ENCODE measurements around the gene OR6C76.
"Not testable (repeated sequence)": the region's sequence is repeated elsewhere in the genome, so short reads cannot be mapped to it uniquely, and the experiment has no call there.

OR6C76 gene

GRCh38 chr12:55416961-55417360 lies 9.1 kb upstream of the OR6C76 start:
- TF ChIP-seq CTCF (IDR thresholded peaks at IDR 0.05; ENCODE audit: low read depth, low read length) = no peak
- TF ChIP-seq EZH2phosphoT487 (IDR thresholded peaks at IDR 0.05; ENCODE audit: low read depth) = no peak
- Histone ChIP-seq H3K9me3 (ENCODE audit: insufficient read depth, low read length) (no peaks in the 10 kb centered on the region), H3K27me3 (ENCODE audit: low read depth, low read length) (no peaks in the 10 kb centered on the region), H3K4me2 (ENCODE audit: low read length) (no peak overlapping the region), H2AFZ (ENCODE audit: low read depth, low read length) (no peak overlapping the region), H3K79me2 (ENCODE audit: low read length) (no peaks in the 10 kb centered on the region), H4K20me1 (ENCODE audit: insufficient read depth, low read length) (no peaks in the 10 kb centered on the region), H3K9ac (ENCODE audit: low read length) (no peak overlapping the region), H3K36me3 (replicated peaks; ENCODE audit: low read depth, low read length) (no peaks in the 10 kb centered on the region), H3K4me1 (ENCODE audit: low read length) (no peaks in the 10 kb centered on the region), H3K4me3 (ENCODE audit: low read length) (no peak overlapping the region), H3K27ac (ENCODE audit: low read length) (no peak overlapping the region)

GRCh38 chr12:55420307-55420962 lies 5.6 kb upstream of the OR6C76 start:
- Histone ChIP-seq H3K4me3 (ENCODE audit: low read length) (no peak overlapping the region), H3K4me2 (ENCODE audit: low read length) (no peak overlapping the region), H3K9me3 (ENCODE audit: insufficient read depth, low read length) (no peaks in the 10 kb centered on the region), H3K27me3 (ENCODE audit: low read depth, low read length) (no peaks in the 10 kb centered on the region), H3K9ac (ENCODE audit: low read length) (no peak overlapping the region), H4K20me1 (ENCODE audit: insufficient read depth, low read length) (no peaks in the 10 kb centered on the region), H3K36me3 (replicated peaks; ENCODE audit: low read depth, low read length) (no peaks in the 10 kb centered on the region), H3K27ac (ENCODE audit: low read length) (no peak overlapping the region), H2AFZ (ENCODE audit: low read depth, low read length) (no peak overlapping the region), H3K4me1 (ENCODE audit: low read length) (no peaks in the 10 kb centered on the region), H3K79me2 (ENCODE audit: low read length) (no peaks in the 10 kb centered on the region)
- TF ChIP-seq EZH2phosphoT487 (IDR thresholded peaks at IDR 0.05; ENCODE audit: low read depth) = no peak
- no peak for TF ChIP-seq CTCF (IDR thresholded peaks at IDR 0.05; ENCODE audit: low read depth, low read length)

- no peak overlapping the region for H3K4me2 ChIP-seq (ENCODE audit: low read length)
- H3K4me3 ChIP-seq (ENCODE audit: low read length) = no peak overlapping the region
- H3K4me1 ChIP-seq (ENCODE audit: low read length) = no peaks in the 10 kb centered on the region
- no peaks in the 10 kb centered on the region for H3K79me2 ChIP-seq (ENCODE audit: low read length)
- no peaks in the 10 kb centered on the region for H3K9me3 ChIP-seq (ENCODE audit: insufficient read depth, low read length)
- no peak overlapping the region for H3K9ac ChIP-seq (ENCODE audit: low read length)
- H2AFZ ChIP-seq (ENCODE audit: low read depth, low read length) = no peak overlapping the region
- no peak overlapping the region for H3K27ac ChIP-seq (ENCODE audit: low read length)
- no peak for TF ChIP-seq EZH2phosphoT487 (IDR thresholded peaks at IDR 0.05; ENCODE audit: low read depth)
- no peak for TF ChIP-seq CTCF (IDR thresholded peaks at IDR 0.05; ENCODE audit: low read depth, low read length)
- H3K36me3 ChIP-seq (replicated peaks; ENCODE audit: low read depth, low read length) = no peaks in the 10 kb centered on the region
- no peaks in the 10 kb centered on the region for H4K20me1 ChIP-seq (ENCODE audit: insufficient read depth, low read length)
- no peaks in the 10 kb centered on the region for H3K27me3 ChIP-seq (ENCODE audit: low read depth, low read length)
These were observed 2.5 kb downstream of the OR6C76 start for GRCh38 chr12:55428331-55429243.

- not testable (repeated sequence) for H3K9ac ChIP-seq (ENCODE audit: low read length); H3K4me3 ChIP-seq (ENCODE audit: low read length); H3K27ac ChIP-seq (ENCODE audit: low read length); H3K36me3 ChIP-seq (replicated peaks; ENCODE audit: low read depth, low read length); H4K20me1 ChIP-seq (ENCODE audit: insufficient read depth, low read length); H2AFZ ChIP-seq (ENCODE audit: low read depth, low read length); H3K4me2 ChIP-seq (ENCODE audit: low read length); H3K4me1 ChIP-seq (ENCODE audit: low read length); H3K27me3 ChIP-seq (ENCODE audit: low read depth, low read length); H3K79me2 ChIP-seq (ENCODE audit: low read length); H3K9me3 ChIP-seq (ENCODE audit: insufficient read depth, low read length)
These were observed 15.2 kb downstream of the OR6C76 start for GRCh38 chr12:55441233-55441632.
